ENCODE measurements around the gene CTXND1.

Gene CTXND1

GRCh38 chr15:80184554-80184953, 67.5 kb downstream of the CTXND1 start:
- H3K36me3 ChIP-seq (ENCODE audit: control insufficient read depth, insufficient read depth, low read length) = peaks cover 13% of the 10 kb centered on the region
- no peak for DNase-seq (ENCODE audit: extremely low read depth, insufficient read length)

GRCh38 chr15:80183886-80184285, 68.1 kb downstream of the CTXND1 start:
- peaks cover 13% of the 10 kb centered on the region for H3K36me3 ChIP-seq (ENCODE audit: control insufficient read depth, insufficient read depth, low read length)
- no peaks in the 10 kb centered on the region for H3K27me3 ChIP-seq (replicated peaks; ENCODE audit: control insufficient read depth, insufficient read depth, low read length)
- no peak for DNase-seq (ENCODE audit: extremely low read depth, insufficient read length)
- peak; percentile 9 for TF ChIP-seq CTCF (IDR thresholded peaks at IDR 0.05; ENCODE audit: insufficient read depth, low read length, poor library complexity, severe bottlenecking)
- no peak overlapping the region for H3K4me3 ChIP-seq (replicated peaks; ENCODE audit: low read depth, low read length)

More at GRCh38 chr15:80184554-80184953, 67.5 kb downstream of the CTXND1 start:
- H3K27me3 ChIP-seq (replicated peaks; ENCODE audit: control insufficient read depth, insufficient read depth, low read length) = no peaks in the 10 kb centered on the region
- H3K4me3 ChIP-seq (replicated peaks; ENCODE audit: low read depth, low read length) = no peak overlapping the region
- no peak for TF ChIP-seq CTCF (IDR thresholded peaks at IDR 0.05; ENCODE audit: insufficient read depth, low read length, poor library complexity, severe bottlenecking)

GRCh38 chr15:80183306-80183705, 68.7 kb downstream of the CTXND1 start:
- Histone ChIP-seq H3K4me3 (replicated peaks; ENCODE audit: low read depth, low read length) (no peak overlapping the region), H3K36me3 (ENCODE audit: control insufficient read depth, insufficient read depth, low read length) (peaks cover 11% of the 10 kb centered on the region), H3K27me3 (replicated peaks; ENCODE audit: control insufficient read depth, insufficient read depth, low read length) (no peaks in the 10 kb centered on the region)
- no peak for TF ChIP-seq CTCF (IDR thresholded peaks at IDR 0.05; ENCODE audit: insufficient read depth, low read length, poor library complexity, severe bottlenecking)
- DNase-seq (ENCODE audit: extremely low read depth, insufficient read length) = no peak

- DNase-seq (ENCODE audit: extremely low read depth, insufficient read length) = no peak
- H3K27me3 ChIP-seq (replicated peaks; ENCODE audit: control insufficient read depth, insufficient read depth, low read length) = no peaks in the 10 kb centered on the region
- peaks cover 10% of the 10 kb centered on the region for H3K36me3 ChIP-seq (ENCODE audit: control insufficient read depth, insufficient read depth, low read length)
- no peak for TF ChIP-seq CTCF (IDR thresholded peaks at IDR 0.05; ENCODE audit: insufficient read depth, low read length, poor library complexity, severe bottlenecking)
- H3K4me3 ChIP-seq (replicated peaks; ENCODE audit: low read depth, low read length) = no peak overlapping the region
Measured at GRCh38 chr15:80182611-80183261, 69.3 kb downstream of the CTXND1 start.

GRCh38 chr15:80180986-80181385, 71.0 kb downstream of the CTXND1 start:
- TF ChIP-seq CTCF (IDR thresholded peaks at IDR 0.05; ENCODE audit: insufficient read depth, low read length, poor library complexity, severe bottlenecking) = no peak
- DNase-seq (ENCODE audit: extremely low read depth, insufficient read length) = no peak
- Histone ChIP-seq H3K4me3 (replicated peaks; ENCODE audit: low read depth, low read length) (no peak overlapping the region), H3K27me3 (replicated peaks; ENCODE audit: control insufficient read depth, insufficient read depth, low read length) (no peaks in the 10 kb centered on the region), H3K36me3 (ENCODE audit: control insufficient read depth, insufficient read depth, low read length) (peaks cover 10% of the 10 kb centered on the region)

- DNase-seq (ENCODE audit: extremely low read depth, insufficient read length) = no peak
- peaks cover 10% of the 10 kb centered on the region for H3K36me3 ChIP-seq (ENCODE audit: control insufficient read depth, insufficient read depth, low read length)
- no peak for TF ChIP-seq CTCF (IDR thresholded peaks at IDR 0.05; ENCODE audit: insufficient read depth, low read length, poor library complexity, severe bottlenecking)
- no peak overlapping the region for H3K4me3 ChIP-seq (replicated peaks; ENCODE audit: low read depth, low read length)
- H3K27me3 ChIP-seq (replicated peaks; ENCODE audit: control insufficient read depth, insufficient read depth, low read length) = no peaks in the 10 kb centered on the region
Measured at GRCh38 chr15:80180468-80180867, 71.5 kb downstream of the CTXND1 start.

All from GM06990 (cell line).